HepG2 (cell line): Measurements from ENCODE around the gene STX7. TPM values are rescaled to one million over a fixed set of nuclear protein-coding genes. Genes with fewer than 3 reads are reported as not detected.

Experiments
- FOXK2 ChIP-seq: fragments of 450-650 bp; IDR thresholded peaks from 2 replicates; pipeline ENCODE4 v1.6.1; 2016
- GPN1 ChIP-seq: sonication (generic); formaldehyde crosslinking; IDR thresholded peaks from 2 replicates; pipeline ENCODE4 v1.5.1; 2020; ENCODE audit warnings: missing genetic modification reagents, borderline replicate concordance
- KDM4B ChIP-seq: sonication (generic); formaldehyde crosslinking; IDR thresholded peaks from 2 replicates; pipeline ENCODE4 v1.4.0; 2020; ENCODE audit warnings: missing genetic modification reagents
- KDM5B ChIP-seq: sonication (generic); formaldehyde crosslinking; IDR thresholded peaks from 2 replicates; pipeline ENCODE4 v1.4.0; 2020; ENCODE audit warnings: missing genetic modification reagents, mild to moderate bottlenecking, borderline replicate concordance
- MATR3 ChIP-seq: sonication (generic); formaldehyde crosslinking; IDR thresholded peaks from 2 replicates; pipeline ENCODE4 v1.4.0; 2020; ENCODE audit warnings: missing genetic modification reagents
- MBD4 ChIP-seq: IDR thresholded peaks from 2 replicates; pipeline ENCODE4 v1.6.1; 2012; ENCODE audit warnings: low read length, inconsistent platforms, borderline replicate concordance
- NONO ChIP-seq, 2 experiments: fragments of 450-650 bp in 1 of 2; sonication (generic) in 1 of 2; formaldehyde crosslinking in 1 of 2; IDR thresholded peaks in 1 of 2; conservative IDR thresholded peaks in 1 of 2; 2 replicates each; pipeline versions ENCODE4 v1.6.1 to v1.8.0; 2017 to 2022; ENCODE audit warnings: mild to moderate bottlenecking in 1 of 2, missing genetic modification reagents in 1 of 2, moderate library complexity in 1 of 2
- NR2F1 ChIP-seq, 2 experiments: fragments of 450-650 bp in 1 of 2; formaldehyde crosslinking in 1 of 2; IDR thresholded peaks; 2 replicates each; pipeline versions ENCODE4 v1.5.0 to v1.6.1; 2016 to 2020; ENCODE audit warnings: mild to moderate bottlenecking in 1 of 2, missing compliant biosample characterization in 1 of 2, missing genetic modification reagents in 1 of 2, moderate library complexity in 1 of 2
- SAFB2 ChIP-seq: sonication (generic); formaldehyde crosslinking; IDR thresholded peaks from 2 replicates; pipeline ENCODE4 v1.5.1; 2020; ENCODE audit warnings: missing genetic modification reagents, low read depth, mild to moderate bottlenecking, borderline replicate concordance
- SIN3A ChIP-seq: IDR thresholded peaks from 2 replicates; pipeline ENCODE4 v1.6.1; 2011; ENCODE audit warnings: low read depth, mild to moderate bottlenecking, control low read depth, low read length, borderline replicate concordance
- SUZ12 ChIP-seq: fragments of 150-350 bp; IDR thresholded peaks from 2 replicates; pipeline ENCODE4 v1.6.1; 2014; ENCODE audit warnings: low read depth, low read length
- TSC22D2 ChIP-seq: sonication (generic); formaldehyde crosslinking; IDR thresholded peaks from 2 replicates; pipeline ENCODE4 v1.5.1; 2020; ENCODE audit warnings: missing genetic modification reagents, mild to moderate bottlenecking, borderline replicate concordance
- ZBTB7B ChIP-seq: sonication (generic); formaldehyde crosslinking; IDR thresholded peaks from 2 replicates; pipeline ENCODE4 v1.4.0; 2020; ENCODE audit warnings: missing genetic modification reagents
- ZEB1 ChIP-seq: IDR thresholded peaks from 2 replicates; pipeline ENCODE4 v1.6.1; 2012; ENCODE audit warnings: mild to moderate bottlenecking, low read depth, inconsistent platforms; ENCODE audit not compliant: insufficient replicate concordance
- ZNF552 ChIP-seq: sonication (generic); formaldehyde crosslinking; IDR thresholded peaks from 2 replicates; pipeline ENCODE4 v1.9.0; 2022; ENCODE audit warnings: missing genetic modification reagents, mild to moderate bottlenecking, borderline replicate concordance
- ZNF605 ChIP-seq: sonication (generic); formaldehyde crosslinking; IDR thresholded peaks from 2 replicates; pipeline ENCODE4 v1.8.0; 2022; ENCODE audit warnings: mild to moderate bottlenecking, missing genetic modification reagents
- ZNF781 ChIP-seq: sonication (generic); formaldehyde crosslinking; IDR thresholded peaks from 2 replicates; pipeline ENCODE4 v1.5.1; 2020; ENCODE audit warnings: borderline replicate concordance, mild to moderate bottlenecking, missing genetic modification reagents; ENCODE audit errors: not compliant biosample characterization
- polyA plus RNA-seq, 8 experiments: library from polyadenylated mRNA; depleted of rRNA in 3 of 8; stranded (reverse) in 7 of 8; unstranded in 1 of 8; fragments of >200 nt; fragmentation: Illumina TruSeq in 4 of 8; extraction: Trizol in 4 of 8; gene quantifications; 2 replicates each; pipeline versions ENCODE4 v1.2.1 to v1.2.3, GENCODE V29; 2011 to 2016; ENCODE audit warnings: low read depth in 4 of 8, missing spikeins in 1 of 8, mixed read lengths in 1 of 8; ENCODE audit not compliant: insufficient read depth in 1 of 8
- total RNA-seq, 5 experiments: library from RNA; depleted of rRNA; stranded (reverse); fragments of >200 nt; fragmentation: Illumina TruSeq; extraction: Trizol; gene quantifications; 2 replicates each; pipeline ENCODE4 v1.2.3, GENCODE V29; 2016; ENCODE audit warnings: low read depth in 1 of 5
- TF ChIP-seq, protein P1 (sequence below): IDR thresholded peaks from 2 replicates; pipeline ENCODE4 v1.6.1; 2012; ENCODE audit warnings: low read depth, low read length, improper control_type of control experiment
- TF ChIP-seq, protein P2 (sequence below): IDR thresholded peaks from 2 replicates; pipeline ENCODE4 v1.6.1; 2016; ENCODE audit warnings: low read depth, missing genetic modification reagents, missing compliant biosample characterization
- TF ChIP-seq, protein P3 (sequence below): fragments of 450-650 bp; IDR thresholded peaks from 2 replicates; pipeline ENCODE4 v1.6.1; 2017

STX7 gene
- total and polyA plus RNA-seq, 2 of the 13 experiments (the other 11 are each of a cell fraction or from before 2014, with no cell fraction given) = 28.0 to 34.7 TPM

DNA sequence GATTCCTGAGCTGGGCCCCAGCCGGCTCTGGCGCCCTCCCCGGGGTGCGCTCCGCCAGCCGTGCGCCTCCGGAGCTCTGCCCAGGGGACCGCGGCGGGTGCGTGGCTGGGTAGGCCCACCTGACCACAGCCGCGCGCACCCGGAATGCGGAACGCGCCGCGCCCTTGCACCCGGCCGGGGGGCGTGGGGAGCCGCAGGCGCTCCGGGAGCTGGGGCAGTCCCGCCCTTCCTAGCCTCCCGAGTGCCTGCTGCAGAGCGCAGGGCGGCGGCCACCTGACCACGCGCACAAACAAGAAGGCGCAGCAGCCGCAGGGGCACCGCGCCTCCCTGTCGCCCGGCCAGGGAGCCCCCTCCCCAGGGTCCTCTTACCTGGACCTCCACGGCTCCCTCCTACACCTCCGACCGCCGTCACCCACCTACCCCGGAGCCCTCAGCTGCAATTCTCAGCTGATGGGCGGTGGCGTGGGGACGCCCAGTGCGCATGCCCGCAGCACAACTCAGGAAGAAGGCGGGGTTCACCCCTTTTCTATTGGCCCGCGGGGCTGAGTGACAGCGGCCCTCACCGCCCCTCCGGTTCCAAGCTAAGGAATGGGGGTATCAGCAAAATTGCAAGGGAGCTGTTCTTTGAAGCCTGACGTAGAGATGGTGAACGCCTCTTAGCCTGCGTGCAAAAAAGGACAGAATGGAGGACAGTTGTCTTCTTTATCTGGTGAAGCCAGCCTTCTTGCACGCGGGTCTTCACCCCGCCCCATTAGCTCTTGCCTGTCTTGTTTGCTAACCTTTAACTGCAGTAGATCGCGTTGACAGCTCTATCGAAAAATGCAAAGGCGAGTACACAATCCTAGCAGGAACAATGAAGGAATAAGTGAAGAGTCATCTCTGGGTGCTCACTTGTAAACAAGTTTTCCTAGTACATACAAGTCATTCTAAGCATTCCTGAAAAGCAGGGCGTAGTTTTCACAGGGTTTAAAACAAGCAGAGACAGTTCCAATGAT lies at the start of gene STX7 (continued):
- TF ChIP-seq, protein P1, sequence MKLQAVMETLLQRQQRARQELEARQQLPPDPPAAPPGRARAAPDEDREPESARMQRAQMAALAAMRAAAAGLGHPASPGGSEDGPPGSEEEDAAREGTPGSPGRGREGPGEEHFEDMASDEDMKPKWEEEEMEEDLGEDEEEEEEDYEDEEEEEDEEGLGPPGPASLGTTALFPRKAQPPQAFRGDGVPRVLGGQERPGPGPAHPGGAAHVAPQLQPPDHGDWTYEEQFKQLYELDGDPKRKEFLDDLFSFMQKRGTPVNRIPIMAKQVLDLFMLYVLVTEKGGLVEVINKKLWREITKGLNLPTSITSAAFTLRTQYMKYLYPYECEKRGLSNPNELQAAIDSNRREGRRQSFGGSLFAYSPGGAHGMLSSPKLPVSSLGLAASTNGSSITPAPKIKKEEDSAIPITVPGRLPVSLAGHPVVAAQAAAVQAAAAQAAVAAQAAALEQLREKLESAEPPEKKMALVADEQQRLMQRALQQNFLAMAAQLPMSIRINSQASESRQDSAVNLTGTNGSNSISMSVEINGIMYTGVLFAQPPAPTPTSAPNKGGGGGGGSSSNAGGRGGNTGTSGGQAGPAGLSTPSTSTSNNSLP = peak; percentile 29; the same call in 1 of the 2 replicates
- TF ChIP-seq KDM5B = peak; percentile 98
- TF ChIP-seq ZNF605 (CRISPR knock-in tag) = peak; percentile 83
- no peak for TF ChIP-seq ZNF552 (CRISPR knock-in tag)
- TF ChIP-seq NR2F1 (CRISPR knock-in tag; IDR thresholded peaks at IDR 0.05) = no peak
- TF ChIP-seq ZEB1 = peak; percentile 69
- TF ChIP-seq MBD4 = no peak
- no peak for TF ChIP-seq GPN1 (CRISPR knock-in tag)
- TF ChIP-seq KDM4B (CRISPR knock-in tag) = peak; percentile 19; the same call in 1 of the 2 replicates
- TF ChIP-seq, protein P2, sequence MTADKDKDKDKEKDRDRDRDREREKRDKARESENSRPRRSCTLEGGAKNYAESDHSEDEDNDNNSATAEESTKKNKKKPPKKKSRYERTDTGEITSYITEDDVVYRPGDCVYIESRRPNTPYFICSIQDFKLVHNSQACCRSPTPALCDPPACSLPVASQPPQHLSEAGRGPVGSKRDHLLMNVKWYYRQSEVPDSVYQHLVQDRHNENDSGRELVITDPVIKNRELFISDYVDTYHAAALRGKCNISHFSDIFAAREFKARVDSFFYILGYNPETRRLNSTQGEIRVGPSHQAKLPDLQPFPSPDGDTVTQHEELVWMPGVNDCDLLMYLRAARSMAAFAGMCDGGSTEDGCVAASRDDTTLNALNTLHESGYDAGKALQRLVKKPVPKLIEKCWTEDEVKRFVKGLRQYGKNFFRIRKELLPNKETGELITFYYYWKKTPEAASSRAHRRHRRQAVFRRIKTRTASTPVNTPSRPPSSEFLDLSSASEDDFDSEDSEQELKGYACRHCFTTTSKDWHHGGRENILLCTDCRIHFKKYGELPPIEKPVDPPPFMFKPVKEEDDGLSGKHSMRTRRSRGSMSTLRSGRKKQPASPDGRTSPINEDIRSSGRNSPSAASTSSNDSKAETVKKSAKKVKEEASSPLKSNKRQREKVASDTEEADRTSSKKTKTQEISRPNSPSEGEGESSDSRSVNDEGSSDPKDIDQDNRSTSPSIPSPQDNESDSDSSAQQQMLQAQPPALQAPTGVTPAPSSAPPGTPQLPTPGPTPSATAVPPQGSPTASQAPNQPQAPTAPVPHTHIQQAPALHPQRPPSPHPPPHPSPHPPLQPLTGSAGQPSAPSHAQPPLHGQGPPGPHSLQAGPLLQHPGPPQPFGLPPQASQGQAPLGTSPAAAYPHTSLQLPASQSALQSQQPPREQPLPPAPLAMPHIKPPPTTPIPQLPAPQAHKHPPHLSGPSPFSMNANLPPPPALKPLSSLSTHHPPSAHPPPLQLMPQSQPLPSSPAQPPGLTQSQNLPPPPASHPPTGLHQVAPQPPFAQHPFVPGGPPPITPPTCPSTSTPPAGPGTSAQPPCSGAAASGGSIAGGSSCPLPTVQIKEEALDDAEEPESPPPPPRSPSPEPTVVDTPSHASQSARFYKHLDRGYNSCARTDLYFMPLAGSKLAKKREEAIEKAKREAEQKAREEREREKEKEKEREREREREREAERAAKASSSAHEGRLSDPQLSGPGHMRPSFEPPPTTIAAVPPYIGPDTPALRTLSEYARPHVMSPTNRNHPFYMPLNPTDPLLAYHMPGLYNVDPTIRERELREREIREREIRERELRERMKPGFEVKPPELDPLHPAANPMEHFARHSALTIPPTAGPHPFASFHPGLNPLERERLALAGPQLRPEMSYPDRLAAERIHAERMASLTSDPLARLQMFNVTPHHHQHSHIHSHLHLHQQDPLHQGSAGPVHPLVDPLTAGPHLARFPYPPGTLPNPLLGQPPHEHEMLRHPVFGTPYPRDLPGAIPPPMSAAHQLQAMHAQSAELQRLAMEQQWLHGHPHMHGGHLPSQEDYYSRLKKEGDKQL (CRISPR knock-in tag) = no peak
- no peak for TF ChIP-seq SUZ12
- TF ChIP-seq TSC22D2 (CRISPR knock-in tag) = peak; percentile 97
- TF ChIP-seq, protein P3, sequence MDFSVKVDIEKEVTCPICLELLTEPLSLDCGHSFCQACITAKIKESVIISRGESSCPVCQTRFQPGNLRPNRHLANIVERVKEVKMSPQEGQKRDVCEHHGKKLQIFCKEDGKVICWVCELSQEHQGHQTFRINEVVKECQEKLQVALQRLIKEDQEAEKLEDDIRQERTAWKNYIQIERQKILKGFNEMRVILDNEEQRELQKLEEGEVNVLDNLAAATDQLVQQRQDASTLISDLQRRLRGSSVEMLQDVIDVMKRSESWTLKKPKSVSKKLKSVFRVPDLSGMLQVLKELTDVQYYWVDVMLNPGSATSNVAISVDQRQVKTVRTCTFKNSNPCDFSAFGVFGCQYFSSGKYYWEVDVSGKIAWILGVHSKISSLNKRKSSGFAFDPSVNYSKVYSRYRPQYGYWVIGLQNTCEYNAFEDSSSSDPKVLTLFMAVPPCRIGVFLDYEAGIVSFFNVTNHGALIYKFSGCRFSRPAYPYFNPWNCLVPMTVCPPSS = no peak
- TF ChIP-seq MATR3 (CRISPR knock-in tag) = no peak
- TF ChIP-seq FOXK2 = no peak
- peak; percentile 3 for TF ChIP-seq ZNF781
- TF ChIP-seq SAFB2 (CRISPR knock-in tag) = peak; percentile 80; the same call in 1 of the 2 replicates
- peak; percentile 81; the same call in 1 of the 2 replicates for TF ChIP-seq SIN3A
- TF ChIP-seq NONO (IDR thresholded peaks at IDR 0.05) = no peak
- peak; percentile 80 for TF ChIP-seq NONO (CRISPR knock-in tag; conservative IDR thresholded peaks at IDR 0.05)
- TF ChIP-seq ZBTB7B (CRISPR knock-in tag) = peak; percentile 73; the same call in 1 of the 2 replicates
